ENCODE data around the gene RPL11. TPM values are rescaled to one million over a fixed set of nuclear protein-coding genes. Genes with fewer than 3 reads are reported as not detected.
"Not testable (repeated sequence)": the region's sequence is repeated elsewhere in the genome, so short reads cannot be mapped to it uniquely, and the experiment has no call there.

Gene RPL11
- polyA plus RNA-seq, 1 donor from 2014 or later = 1,136 TPM

DNA sequence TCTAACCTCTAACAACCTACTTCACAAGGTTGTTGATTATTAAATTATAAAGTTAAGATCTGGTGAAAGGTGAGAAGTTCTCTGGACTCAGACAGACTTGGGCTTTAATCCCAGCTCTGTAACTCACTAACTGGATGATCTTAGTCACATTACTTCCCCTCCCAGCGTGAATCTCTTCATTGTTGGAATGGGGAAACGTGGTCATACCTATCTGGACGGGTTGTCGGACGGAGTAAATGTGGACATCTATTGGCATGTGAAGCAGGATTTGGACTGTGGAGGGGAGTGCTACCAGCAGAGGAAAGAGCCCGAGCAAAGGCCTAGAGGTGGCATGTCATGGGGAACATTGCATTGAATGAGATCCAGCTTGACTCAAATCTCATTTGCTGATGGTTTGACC is 45.1 kb upstream of the RPL11 start:
- H3K79me2 ChIP-seq (replicated peaks; ENCODE audit: insufficient read depth, low read length) = no peaks in the 10 kb centered on the region
- no peak for TF ChIP-seq SMC3 (conservative IDR thresholded peaks at IDR 0.05; ENCODE audit: poor library complexity)
- TF ChIP-seq MXI1 (conservative IDR thresholded peaks at IDR 0.05; ENCODE audit: poor library complexity, severe bottlenecking) = no peak
- TF ChIP-seq, protein P1, sequence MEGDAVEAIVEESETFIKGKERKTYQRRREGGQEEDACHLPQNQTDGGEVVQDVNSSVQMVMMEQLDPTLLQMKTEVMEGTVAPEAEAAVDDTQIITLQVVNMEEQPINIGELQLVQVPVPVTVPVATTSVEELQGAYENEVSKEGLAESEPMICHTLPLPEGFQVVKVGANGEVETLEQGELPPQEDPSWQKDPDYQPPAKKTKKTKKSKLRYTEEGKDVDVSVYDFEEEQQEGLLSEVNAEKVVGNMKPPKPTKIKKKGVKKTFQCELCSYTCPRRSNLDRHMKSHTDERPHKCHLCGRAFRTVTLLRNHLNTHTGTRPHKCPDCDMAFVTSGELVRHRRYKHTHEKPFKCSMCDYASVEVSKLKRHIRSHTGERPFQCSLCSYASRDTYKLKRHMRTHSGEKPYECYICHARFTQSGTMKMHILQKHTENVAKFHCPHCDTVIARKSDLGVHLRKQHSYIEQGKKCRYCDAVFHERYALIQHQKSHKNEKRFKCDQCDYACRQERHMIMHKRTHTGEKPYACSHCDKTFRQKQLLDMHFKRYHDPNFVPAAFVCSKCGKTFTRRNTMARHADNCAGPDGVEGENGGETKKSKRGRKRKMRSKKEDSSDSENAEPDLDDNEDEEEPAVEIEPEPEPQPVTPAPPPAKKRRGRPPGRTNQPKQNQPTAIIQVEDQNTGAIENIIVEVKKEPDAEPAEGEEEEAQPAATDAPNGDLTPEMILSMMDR (IDR thresholded peaks at IDR 0.05; ENCODE audit: poor library complexity, severe bottlenecking) = no peak
- no peaks in the 10 kb centered on the region for H3K9me2 ChIP-seq (ENCODE audit: insufficient read depth, low read length)
- no peaks in the 10 kb centered on the region for H3F3A ChIP-seq (ENCODE audit: insufficient read depth, low read length, poor library complexity, severe bottlenecking)
- H3K36me3 ChIP-seq (ENCODE audit: insufficient read depth, low read length) = no peaks in the 10 kb centered on the region
- no peaks in the 10 kb centered on the region for H3K27me3 ChIP-seq (ENCODE audit: insufficient read depth, low read depth, low read length)
- H3K9me3 ChIP-seq (ENCODE audit: low read length) = no peaks in the 10 kb centered on the region
- no peak overlapping the region for H3K27ac ChIP-seq (ENCODE audit: low read length)
- H3K4me3 ChIP-seq (ENCODE audit: low read length) = no peak overlapping the region
- no peak overlapping the region for H3K4me2 ChIP-seq (ENCODE audit: low read length)
- no peak overlapping the region for H2AFZ ChIP-seq (ENCODE audit: low read depth, low read length)
- H4K20me1 ChIP-seq (ENCODE audit: insufficient read depth) = no peaks in the 10 kb centered on the region
- no peak overlapping the region for H3K9ac ChIP-seq (ENCODE audit: low read length)

GRCh38 chr1:23648576-23648975 is 43.0 kb upstream of the RPL11 start:
- H3K9ac ChIP-seq (ENCODE audit: low read length) = no peak overlapping the region
- H4K20me1 ChIP-seq (ENCODE audit: insufficient read depth) = no peaks in the 10 kb centered on the region
- no peaks in the 10 kb centered on the region for H3K36me3 ChIP-seq (ENCODE audit: insufficient read depth, low read length)
- no peak overlapping the region for H3K4me3 ChIP-seq (ENCODE audit: low read length)
- H3K9me2 ChIP-seq (ENCODE audit: insufficient read depth, low read length) = no peaks in the 10 kb centered on the region
- TF ChIP-seq EP300 (conservative IDR thresholded peaks at IDR 0.05; ENCODE audit: poor library complexity, severe bottlenecking) (no peak), POLR2AphosphoS5 (IDR thresholded peaks at IDR 0.05) (no peak), MXI1 (conservative IDR thresholded peaks at IDR 0.05; ENCODE audit: poor library complexity, severe bottlenecking) (no peak), SMC3 (conservative IDR thresholded peaks at IDR 0.05; ENCODE audit: poor library complexity) (no peak), TAF1 (IDR thresholded peaks at IDR 0.05; ENCODE audit: low read depth) (no peak), REST (IDR thresholded peaks at IDR 0.05; ENCODE audit: borderline replicate concordance) (no peak), EZH2 (IDR thresholded peaks at IDR 0.05; ENCODE audit: borderline replicate concordance, insufficient read depth, low read length, poor library complexity, severe bottlenecking) (no peak), RAD21 (conservative IDR thresholded peaks at IDR 0.05) (no peak)
- TF ChIP-seq, protein P1 (IDR thresholded peaks at IDR 0.05; ENCODE audit: poor library complexity, severe bottlenecking) = no peak
- no peaks in the 10 kb centered on the region for H3K9me3 ChIP-seq (ENCODE audit: low read length)
- H2AFZ ChIP-seq (ENCODE audit: low read depth, low read length) = no peak overlapping the region
- no peaks in the 10 kb centered on the region for H3F3A ChIP-seq (ENCODE audit: insufficient read depth, low read length, poor library complexity, severe bottlenecking)
- H3K4me2 ChIP-seq (ENCODE audit: low read length) = no peak overlapping the region
- H3K27ac ChIP-seq (ENCODE audit: low read length) = no peak overlapping the region
- no peaks in the 10 kb centered on the region for H3K79me2 ChIP-seq (replicated peaks; ENCODE audit: insufficient read depth, low read length)
- H3K27me3 ChIP-seq (ENCODE audit: insufficient read depth, low read depth, low read length) = no peaks in the 10 kb centered on the region

GRCh38 chr1:23649157-23649556 is 42.4 kb upstream of the RPL11 start:
- not testable (repeated sequence) for H3K9me2 ChIP-seq (ENCODE audit: insufficient read depth, low read length); H3K27ac ChIP-seq (ENCODE audit: low read length); H3F3A ChIP-seq (ENCODE audit: insufficient read depth, low read length, poor library complexity, severe bottlenecking); H3K9ac ChIP-seq (ENCODE audit: low read length); H3K36me3 ChIP-seq (ENCODE audit: insufficient read depth, low read length); H4K20me1 ChIP-seq (ENCODE audit: insufficient read depth); H3K9me3 ChIP-seq (ENCODE audit: low read length); H2AFZ ChIP-seq (ENCODE audit: low read depth, low read length); H3K79me2 ChIP-seq (replicated peaks; ENCODE audit: insufficient read depth, low read length); H3K4me3 ChIP-seq (ENCODE audit: low read length); H3K4me2 ChIP-seq (ENCODE audit: low read length); H3K27me3 ChIP-seq (ENCODE audit: insufficient read depth, low read depth, low read length)
